Transverse colon (tissue), 4 donors: ENCODE data around the gene PIK3C2G. TPM values are rescaled to one million over a fixed set of nuclear protein-coding genes. Genes with fewer than 3 reads are reported as not detected.

Source experiments
- DNase-seq: peaks from one replicate; pipeline ENCODE4 v3.0.0-alpha.2; 2019
- H3K27ac ChIP-seq, 4 donors: fragments of 200-600 bp; sonication (generic); 2 replicates each; pipeline ENCODE4 v1.5.1; 2016 to 2018; ENCODE audit warnings: inconsistent platforms in 4 of 4
- H3K27me3 ChIP-seq: fragments of 200-600 bp; sonication (generic); 2 replicates; pipeline ENCODE4 v1.5.1; 2017; ENCODE audit warnings: inconsistent platforms
- H3K36me3 ChIP-seq, 4 donors: fragments of 200-600 bp; sonication (generic); 2 replicates each; pipeline ENCODE4 v1.5.1; 2017 to 2019; ENCODE audit warnings: inconsistent platforms in 4 of 4
- H3K4me1 ChIP-seq, 4 donors: fragments of 200-600 bp; sonication (generic); 2 replicates each; pipeline ENCODE4 v1.5.1; 2017 to 2020; ENCODE audit warnings: inconsistent platforms in 4 of 4
- H3K4me3 ChIP-seq, 4 donors: fragments of 200-600 bp; sonication (generic); 1 replicate in 1 of 4; 2 replicates in 3 of 4; pipeline versions ENCODE4 v1.5.1 to v1.6.1; 2017 to 2019; ENCODE audit warnings: inconsistent platforms in 4 of 4
- H3K9me3 ChIP-seq, 2 donors: fragments of 200-600 bp; sonication (generic); 2 replicates each; pipeline ENCODE4 v1.5.1; 2017 to 2019; ENCODE audit warnings: inconsistent platforms in 2 of 2
- CTCF ChIP-seq, 5 experiments: fragments of 200-600 bp in 3 of 5; fragments of 450-650 bp in 2 of 5; sonication (generic) in 3 of 5; IDR thresholded peaks; 1 replicate in 2 of 5; 2 replicates in 3 of 5; pipeline ENCODE4 v1.5.1; 2016 to 2017; ENCODE audit warnings: antibody characterized with exemption in 5 of 5, inconsistent platforms in 3 of 5, mild to moderate bottlenecking in 2 of 5, moderate library complexity in 1 of 5
- EP300 ChIP-seq: sonication (generic); formaldehyde crosslinking; IDR thresholded peaks from one replicate; pipeline ENCODE4 v1.6.1; 2017; ENCODE audit warnings: antibody characterized with exemption, low read depth
- POLR2A ChIP-seq: fragments of 450-650 bp; IDR thresholded peaks from one replicate; pipeline ENCODE4 v1.6.1; 2016; ENCODE audit warnings: antibody characterized with exemption, mild to moderate bottlenecking, moderate library complexity
- POLR2AphosphoS5 ChIP-seq, 3 donors: sonication (generic); formaldehyde crosslinking; IDR thresholded peaks; one replicate each; pipeline ENCODE4 v1.6.1; 2016; ENCODE audit warnings: antibody characterized with exemption in 3 of 3
- WGBS, 2 donors: methylation state at CpG; one replicate each; pipeline ENCODE4 v1.1.5; 2018; ENCODE audit warnings: low coverage in 1 of 2; 5-methylcytosine and 5-hydroxymethylcytosine counted together
- in situ Hi-C, 4 donors: fragments of 200-750 bp; cut with MboI; loops; one replicate each; pipeline versions ENCODE4 v1.15.0 to v1.15.1; 2017; ENCODE audit warnings: low sequenced_read_pairs in 3 of 4, low pct_ligation_motif_present in 1 of 4, low pct_unique_long_range_greater_than_20kb in 1 of 4
- intact Hi-C: fragments of 100-400 bp; cut with DNase I; formaldehyde crosslinking; loops from one replicate; pipeline ENCODE4 v1.15.1; 2023; ENCODE audit warnings: low total_unique reads
- total RNA-seq, 4 donors: library from RNA; depleted of rRNA; stranded (reverse); fragments of >200 nt; gene quantifications; one replicate each; pipeline ENCODE4 v1.1.0, GENCODE V29; 2016

PIK3C2G gene
- total RNA-seq, 4 donors from 2014 or later: 0.32 to 2.7 (median 1.1) TPM

- no peaks in the 10 kb centered on the region for H3K4me1 ChIP-seq
- H3K36me3 ChIP-seq: no peaks in the 10 kb centered on the region
- no peak overlapping the region for H3K4me3 ChIP-seq
- no peak for DNase-seq
- H3K27me3 ChIP-seq: no peaks in the 10 kb centered on the region
- H3K27ac ChIP-seq: no peak overlapping the region
- H3K9me3 ChIP-seq: no peaks in the 10 kb centered on the region
- WGBS, 2 donors: 56 to 68% methylated on average over 3 of the region's 3 CpGs
- intact Hi-C loops: no loop called here
- TF ChIP-seq POLR2A (no peak), POLR2AphosphoS5 (IDR thresholded peaks at IDR 0.05) (no peak), CTCF (IDR thresholded peaks at IDR 0.05) (no peak), EP300 (no peak)
- in situ Hi-C loops: no loop called here
Measured at GRCh38 chr12:18681818-18682217, 420.5 kb downstream of the PIK3C2G start.

GRCh38 chr12:18683327-18684013, 422.2 kb downstream of the PIK3C2G start:
- in situ Hi-C loops: no loop called here
- Histone ChIP-seq H3K4me3 (no peak overlapping the region), H3K4me1 (no peaks in the 10 kb centered on the region), H3K36me3 (no peaks in the 10 kb centered on the region), H3K9me3 (no peaks in the 10 kb centered on the region), H3K27me3 (no peaks in the 10 kb centered on the region), H3K27ac (no peak overlapping the region)
- intact Hi-C loops: no loop called here
- no peak for DNase-seq
- 77 to 86% methylated on average over 2 of the region's 2 CpGs for WGBS, 2 donors
- no peak for TF ChIP-seq CTCF (IDR thresholded peaks at IDR 0.05)
- no peak for TF ChIP-seq EP300
- no peak for TF ChIP-seq POLR2AphosphoS5 (IDR thresholded peaks at IDR 0.05)
- no peak for TF ChIP-seq POLR2A

- intact Hi-C loops: no loop called here
- no peaks in the 10 kb centered on the region for H3K36me3 ChIP-seq
Measured at GRCh38 chr12:18684430-18684829, 423.1 kb downstream of the PIK3C2G start.

GRCh38 chr12:18689771-18690170, 428.5 kb downstream of the PIK3C2G start:
- no peaks in the 10 kb centered on the region for H3K9me3 ChIP-seq
- TF ChIP-seq POLR2A: no peak
- no peak for TF ChIP-seq CTCF (IDR thresholded peaks at IDR 0.05)
- no peak for TF ChIP-seq EP300
- TF ChIP-seq POLR2AphosphoS5 (IDR thresholded peaks at IDR 0.05): no peak
- H3K27me3 ChIP-seq: no peaks in the 10 kb centered on the region
- H3K36me3 ChIP-seq: no peaks in the 10 kb centered on the region
- H3K27ac ChIP-seq: no peak overlapping the region
- intact Hi-C loops (no loop called here), in situ Hi-C loops (no loop called here)
- WGBS, 2 donors: 45 to 49% methylated on average over 3 of the region's 3 CpGs
- DNase-seq: no peak
- no peak overlapping the region for H3K4me3 ChIP-seq
- H3K4me1 ChIP-seq: no peaks in the 10 kb centered on the region

More at GRCh38 chr12:18684430-18684829, 423.1 kb downstream of the PIK3C2G start:
- no peak overlapping the region for H3K4me3 ChIP-seq
- TF ChIP-seq POLR2A: no peak
- TF ChIP-seq POLR2AphosphoS5 (IDR thresholded peaks at IDR 0.05): no peak
- TF ChIP-seq EP300: no peak
- TF ChIP-seq CTCF (IDR thresholded peaks at IDR 0.05): no peak
- no peak for DNase-seq
- no peaks in the 10 kb centered on the region for H3K4me1 ChIP-seq
- H3K27me3 ChIP-seq: no peaks in the 10 kb centered on the region
- in situ Hi-C loops: no loop called here
- H3K27ac ChIP-seq: no peak overlapping the region
- 63 to 65% methylated on average over 1 of the region's 1 CpG for WGBS, 2 donors
- H3K9me3 ChIP-seq: no peaks in the 10 kb centered on the region
